Upper lobe of left lung (tissue), 4 donors: ENCODE data around the gene ITPR2.

Experiments
- CTCF ChIP-seq, 6 experiments: fragments of 450-650 bp in 4 of 6; fragments of 200-600 bp in 2 of 6; sonication (generic) in 2 of 6; IDR thresholded peaks; one replicate each; pipeline ENCODE4 v1.5.1; 2016 to 2019; ENCODE audit warnings: antibody characterized with exemption in 6 of 6
- EP300 ChIP-seq, 4 donors: sonication (generic); formaldehyde crosslinking; IDR thresholded peaks; one replicate each; pipeline ENCODE4 v1.5.1; 2017; ENCODE audit warnings: antibody characterized with exemption in 4 of 4, control low read depth in 2 of 4
- POLR2A ChIP-seq, 4 donors: fragments of 450-650 bp; IDR thresholded peaks; one replicate each; pipeline ENCODE4 v1.5.1; 2016 to 2017; ENCODE audit warnings: antibody characterized with exemption in 4 of 4, mild to moderate bottlenecking in 2 of 4

GRCh38 chr12:26818201-26818600, 14.8 kb downstream of the ITPR2 start:
- no peak for TF ChIP-seq CTCF (IDR thresholded peaks at IDR 0.05)
- TF ChIP-seq POLR2A (IDR thresholded peaks at IDR 0.05) = no peak
- no peak for TF ChIP-seq EP300 (IDR thresholded peaks at IDR 0.05)
